GM18873 (cell line): ENCODE measurements around the gene EXOC4.
"Not testable (repeated sequence)": the region's sequence is repeated elsewhere in the genome, so short reads cannot be mapped to it uniquely, and the experiment has no call there.

Experiments used
- ATAC-seq: cut with Tn5 transposase; IDR thresholded peaks from one replicate; pipeline ENCODE4 v1.9.1; 2021; ENCODE audit warnings: mild to moderate bottlenecking, moderate library complexity, moderate number of reproducible peaks; ENCODE audit not compliant: unreplicated experiment, low FRiP score

Gene EXOC4

GRCh38 chr7:133601617-133602016 is 348.7 kb downstream of the EXOC4 start:
- no peak for ATAC-seq

GRCh38 chr7:133602291-133602690 is 349.4 kb downstream of the EXOC4 start:
- no peak for ATAC-seq

- ATAC-seq = no peak
These were observed 354.1 kb downstream of the EXOC4 start for GRCh38 chr7:133606991-133607390.

- no peak for ATAC-seq
These were observed 356.9 kb downstream of the EXOC4 start for GRCh38 chr7:133609806-133610205.

- ATAC-seq = no peak
These were observed 359.1 kb downstream of the EXOC4 start for GRCh38 chr7:133611955-133612354.

- ATAC-seq = no peak
These were observed 360.4 kb downstream of the EXOC4 start for GRCh38 chr7:133613250-133613790.

- ATAC-seq = no peak
These were observed 361.4 kb downstream of the EXOC4 start for GRCh38 chr7:133614251-133614650.

- ATAC-seq = no peak
These were observed 366.1 kb downstream of the EXOC4 start for GRCh38 chr7:133618970-133619369.

GRCh38 chr7:133619491-133619890 is 366.6 kb downstream of the EXOC4 start:
- ATAC-seq = no peak

- no peak for ATAC-seq
These were observed 370.8 kb downstream of the EXOC4 start for GRCh38 chr7:133623721-133624120.

GRCh38 chr7:133625046-133625445 is 372.2 kb downstream of the EXOC4 start:
- no peak for ATAC-seq

- no peak for ATAC-seq
These were observed 376.8 kb downstream of the EXOC4 start for GRCh38 chr7:133629701-133630100.

GRCh38 chr7:133633055-133633454 is 380.2 kb downstream of the EXOC4 start:
- no peak for ATAC-seq

GRCh38 chr7:133635541-133635940 is 382.7 kb downstream of the EXOC4 start:
- no peak for ATAC-seq

GRCh38 chr7:133638857-133639256 is 386.0 kb downstream of the EXOC4 start:
- no peak for ATAC-seq

- no peak for ATAC-seq
These were observed 388.6 kb downstream of the EXOC4 start for GRCh38 chr7:133641436-133641835.

- ATAC-seq = no peak
These were observed 390.0 kb downstream of the EXOC4 start for GRCh38 chr7:133642907-133643306.

GRCh38 chr7:133643652-133644051 is 390.8 kb downstream of the EXOC4 start:
- ATAC-seq = not testable (repeated sequence)

- ATAC-seq = no peak
These were observed 393.1 kb downstream of the EXOC4 start for GRCh38 chr7:133645884-133646391.

GRCh38 chr7:133646472-133647315 is 393.8 kb downstream of the EXOC4 start:
- ATAC-seq = no peak

GRCh38 chr7:133649593-133649992 is 396.7 kb downstream of the EXOC4 start:
- ATAC-seq = no peak

- no peak for ATAC-seq
These were observed 397.2 kb downstream of the EXOC4 start for GRCh38 chr7:133650069-133650468.
